Lung (tissue), 12 donors: ENCODE measurements around the gene INPP4B. TPM values are rescaled to one million over a fixed set of nuclear protein-coding genes. Genes with fewer than 3 reads are reported as not detected.

Source experiments
- ATAC-seq: fragments of 200-7000 bp; cut with Tn5 transposase; one replicate; pipeline ENCODE4 v1.9.1; 2020; ENCODE audit warnings: moderate number of reproducible peaks; ENCODE audit not compliant: insufficient read depth, low FRiP score
- DNase-seq, 3 donors: peaks; one replicate each; pipeline ENCODE4 v3.0.0-alpha.2; 2013 to 2017
- H3K27ac ChIP-seq, 2 donors: one replicate each; pipeline ENCODE4 v1.5.1; 2013; ENCODE audit warnings: mild to moderate bottlenecking in 2 of 2, moderate library complexity in 2 of 2, control low read depth in 1 of 2, inconsistent platforms in 1 of 2, low read depth in 1 of 2, low read length in 1 of 2
- H3K27me3 ChIP-seq, 3 donors: one replicate each; pipeline ENCODE4 v1.5.1; 2013; ENCODE audit warnings: low read length in 2 of 3; ENCODE audit not compliant: control insufficient read depth in 3 of 3, insufficient read depth in 3 of 3
- H3K36me3 ChIP-seq, 4 donors: one replicate each; pipeline ENCODE4 v1.5.1; 2013; ENCODE audit warnings: low read length in 4 of 4, mild to moderate bottlenecking in 1 of 4, moderate library complexity in 1 of 4; ENCODE audit not compliant: control insufficient read depth in 4 of 4, insufficient read depth in 4 of 4
- H3K4me1 ChIP-seq, 5 donors: one replicate each; pipeline ENCODE4 v1.5.1; 2013; ENCODE audit warnings: low read length in 5 of 5, mild to moderate bottlenecking in 2 of 5, moderate library complexity in 1 of 5; ENCODE audit not compliant: control insufficient read depth in 5 of 5, insufficient read depth in 5 of 5
- H3K4me3 ChIP-seq: one replicate; pipeline ENCODE4 v1.5.1; 2013; ENCODE audit warnings: mild to moderate bottlenecking, control low read depth, moderate library complexity
- H3K9ac ChIP-seq, 2 donors: one replicate each; pipeline ENCODE4 v1.5.1; 2013; ENCODE audit warnings: low read length in 2 of 2, control low read depth in 1 of 2; ENCODE audit not compliant: insufficient read depth in 1 of 2
- H3K9me3 ChIP-seq, 4 donors: one replicate each; pipeline ENCODE4 v1.5.1; 2013; ENCODE audit warnings: low read length in 3 of 4, mild to moderate bottlenecking in 1 of 4, moderate library complexity in 1 of 4; ENCODE audit not compliant: control insufficient read depth in 4 of 4, insufficient read depth in 3 of 4
- WGBS, 2 donors: extraction: QIAGEN DNeasy Blood & Tissue Kit; methylation state at CpG; one replicate each; pipeline ENCODE4 v1.1.7; 2013; 5-methylcytosine and 5-hydroxymethylcytosine counted together
- polyA plus RNA-seq, 2 donors: library from polyadenylated mRNA; stranded (reverse); fragments of 200-250 nt; gene quantifications; one replicate each; pipeline ENCODE4 v1.2.1, GENCODE V29; 2013
- total RNA-seq, 2 donors: library from RNA; depleted of rRNA in 1 of 2; stranded (reverse); fragments of >200 nt in 1 of 2; gene quantifications; one replicate each; pipeline ENCODE4 v1.2.1, GENCODE V29; 2014 to 2021
- TF ChIP-seq, protein P1 (sequence below): IDR thresholded peaks from 2 replicates; pipeline ENCODE4 v1.5.1; 2012; ENCODE audit warnings: mild to moderate bottlenecking; ENCODE audit errors: control extremely low read depth, extremely low read depth
- donor health status: control.
- donor health status: control.
- donor health status: Bipolar disorder and iron deficiency.
- donor health status: healthy.
- donor health status: DM: yes; HTN: yes; CAD: no.

Gene INPP4B
- total and polyA plus RNA-seq, 4 donors, result 2.4 to 32.6 (median 5.6) TPM

DNA sequence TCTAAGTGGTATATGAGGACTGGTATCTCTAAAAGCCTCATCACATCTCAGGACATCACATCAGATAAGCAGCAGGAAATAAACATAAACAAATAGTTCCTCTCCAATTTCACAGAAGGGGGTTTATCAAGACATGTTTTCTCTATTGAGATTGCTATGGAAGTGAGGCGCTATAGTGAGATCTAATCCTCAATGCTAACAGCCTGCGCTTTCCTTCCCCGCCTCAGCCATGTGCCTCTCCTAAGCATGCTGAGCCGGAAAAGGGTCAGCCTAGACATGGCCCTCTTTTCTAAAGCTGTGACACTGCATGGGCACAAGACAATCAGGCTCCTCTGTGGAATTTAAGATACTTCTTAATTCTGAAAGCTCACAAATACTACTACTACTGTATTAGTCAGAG is 286.1 kb downstream of the INPP4B start:
- 80 to 86% methylated on average over 4 of the region's 4 CpGs for WGBS, 2 donors
- no peaks in the 10 kb centered on the region for H3K36me3 ChIP-seq
- no peak overlapping the region for H3K4me3 ChIP-seq
- no peaks in the 10 kb centered on the region for H3K9me3 ChIP-seq
- H3K9ac ChIP-seq, result no peak overlapping the region
- H3K4me1 ChIP-seq, result peaks cover 0 to 9% (median 7%) of the 10 kb centered on the region in 5 donors
- no peaks in the 10 kb centered on the region for H3K27me3 ChIP-seq
- TF ChIP-seq, protein P1, sequence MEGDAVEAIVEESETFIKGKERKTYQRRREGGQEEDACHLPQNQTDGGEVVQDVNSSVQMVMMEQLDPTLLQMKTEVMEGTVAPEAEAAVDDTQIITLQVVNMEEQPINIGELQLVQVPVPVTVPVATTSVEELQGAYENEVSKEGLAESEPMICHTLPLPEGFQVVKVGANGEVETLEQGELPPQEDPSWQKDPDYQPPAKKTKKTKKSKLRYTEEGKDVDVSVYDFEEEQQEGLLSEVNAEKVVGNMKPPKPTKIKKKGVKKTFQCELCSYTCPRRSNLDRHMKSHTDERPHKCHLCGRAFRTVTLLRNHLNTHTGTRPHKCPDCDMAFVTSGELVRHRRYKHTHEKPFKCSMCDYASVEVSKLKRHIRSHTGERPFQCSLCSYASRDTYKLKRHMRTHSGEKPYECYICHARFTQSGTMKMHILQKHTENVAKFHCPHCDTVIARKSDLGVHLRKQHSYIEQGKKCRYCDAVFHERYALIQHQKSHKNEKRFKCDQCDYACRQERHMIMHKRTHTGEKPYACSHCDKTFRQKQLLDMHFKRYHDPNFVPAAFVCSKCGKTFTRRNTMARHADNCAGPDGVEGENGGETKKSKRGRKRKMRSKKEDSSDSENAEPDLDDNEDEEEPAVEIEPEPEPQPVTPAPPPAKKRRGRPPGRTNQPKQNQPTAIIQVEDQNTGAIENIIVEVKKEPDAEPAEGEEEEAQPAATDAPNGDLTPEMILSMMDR, result no peak
- no peak overlapping the region for H3K27ac ChIP-seq
- DNase-seq, result peak in 2 of 3 donors; percentile 38 to 46
- no peak for ATAC-seq

DNA sequence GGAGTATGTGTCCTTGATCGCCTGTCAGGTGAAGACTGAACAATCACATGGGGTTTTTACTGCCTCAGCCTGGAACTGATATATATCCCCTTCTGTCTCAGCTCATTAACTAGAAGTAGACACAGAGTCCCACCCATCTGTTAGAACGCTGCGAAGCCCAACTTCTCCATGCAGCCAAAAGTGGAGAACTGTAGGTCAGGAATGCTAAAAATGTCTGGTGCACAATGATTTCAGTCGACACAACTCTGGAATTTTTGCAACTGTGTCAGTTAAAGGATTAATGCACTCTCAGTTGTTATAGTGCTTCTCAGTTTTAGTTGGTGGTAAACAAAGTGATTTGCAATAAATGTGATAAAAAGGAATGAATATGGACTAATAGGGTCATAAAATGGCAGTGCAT is 287.2 kb downstream of the INPP4B start:
- H3K27ac ChIP-seq, result no peak overlapping the region
- H3K9ac ChIP-seq, result no peak overlapping the region
- peaks cover 0 to 9% (median 7%) of the 10 kb centered on the region in 5 donors for H3K4me1 ChIP-seq
- no peak for ATAC-seq
- TF ChIP-seq, protein P1, result no peak
- peak; percentile 22 to 54 (median 47) for DNase-seq
- no peaks in the 10 kb centered on the region for H3K9me3 ChIP-seq
- no peaks in the 10 kb centered on the region for H3K36me3 ChIP-seq
- H3K27me3 ChIP-seq, result no peaks in the 10 kb centered on the region
- WGBS, 2 donors, result 60 to 71% methylated on average over 4 of the region's 4 CpGs
- no peak overlapping the region for H3K4me3 ChIP-seq

DNA sequence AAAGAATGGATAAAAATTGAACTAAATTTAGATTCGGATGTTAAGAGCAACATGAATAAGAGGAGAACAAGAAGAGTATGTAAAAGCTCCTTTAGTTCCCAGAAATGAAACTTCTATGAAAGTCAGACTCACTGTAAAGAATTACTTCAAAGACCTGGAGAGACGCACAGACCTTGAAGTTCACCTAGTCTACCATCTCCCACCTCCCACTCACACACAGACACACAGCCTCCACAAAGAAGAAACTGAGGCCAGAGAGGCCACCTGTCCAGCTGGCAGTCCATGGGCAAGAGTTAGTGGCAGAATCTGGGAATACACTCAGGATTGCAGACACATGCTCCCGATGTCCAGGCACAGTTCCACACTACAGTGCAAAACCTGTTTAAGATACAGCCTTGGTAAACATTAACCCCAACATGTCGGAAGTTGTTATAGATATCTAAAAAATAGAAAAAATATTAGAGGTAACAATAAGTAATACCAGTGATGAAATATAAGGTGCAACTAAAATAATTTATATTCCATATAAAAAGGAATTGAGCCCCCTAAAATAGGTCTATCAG is 288.8 kb downstream of the INPP4B start:
- peaks cover 0 to 9% (median 7%) of the 10 kb centered on the region in 5 donors for H3K4me1 ChIP-seq
- no peak overlapping the region for H3K9ac ChIP-seq
- H3K9me3 ChIP-seq, result no peaks in the 10 kb centered on the region
- no peak overlapping the region for H3K4me3 ChIP-seq
- TF ChIP-seq, protein P1, result no peak
- ATAC-seq (no peak), DNase-seq (no peak)
- H3K27ac ChIP-seq, result no peak overlapping the region
- no peaks in the 10 kb centered on the region for H3K36me3 ChIP-seq
- 88 to 90% methylated on average over 4 of the region's 4 CpGs for WGBS, 2 donors
- H3K27me3 ChIP-seq, result no peaks in the 10 kb centered on the region
